ENCODE data around the gene ZNF211.

DNA sequence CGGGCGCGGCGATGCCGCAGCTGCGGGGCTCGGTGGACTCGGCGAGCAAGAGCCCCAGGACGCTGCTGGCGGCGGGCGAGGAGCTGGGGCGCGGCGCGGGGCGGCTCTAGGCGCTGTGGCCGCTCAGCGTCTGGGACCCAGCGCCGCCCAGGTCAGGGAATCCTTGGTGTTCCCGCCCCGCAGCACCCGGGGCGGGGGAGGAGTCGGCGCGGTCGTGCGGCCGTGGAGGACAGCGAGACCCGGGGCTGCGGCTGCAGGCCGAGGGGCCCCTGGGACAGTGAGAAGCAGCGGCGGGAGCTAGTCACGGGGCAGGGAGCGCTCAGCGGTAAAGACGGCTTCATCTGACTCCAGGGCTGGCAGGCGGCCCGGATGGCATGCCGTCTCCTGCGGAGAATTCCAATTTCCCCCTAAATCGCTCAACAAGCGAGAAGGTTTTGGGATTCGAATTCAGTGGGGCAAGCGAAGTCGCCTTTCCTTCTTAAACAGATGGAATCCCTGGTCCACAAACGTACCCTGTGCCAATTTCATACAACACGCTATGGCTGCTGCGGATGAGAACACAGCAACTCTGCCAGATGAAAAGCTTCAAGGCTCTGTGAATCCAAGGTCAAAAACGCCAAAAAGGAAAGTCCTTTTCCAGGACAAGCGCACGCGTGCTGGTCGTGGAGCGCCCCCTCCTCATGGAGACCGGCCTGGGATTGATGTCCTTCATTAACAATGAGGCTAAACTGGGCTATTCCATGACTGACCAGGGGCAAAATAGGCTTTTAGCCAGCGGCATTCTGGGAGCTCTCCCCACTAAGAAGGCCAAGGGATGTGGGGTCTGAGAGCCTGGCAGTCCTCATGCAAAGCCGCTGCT, 31.5 kb downstream of the ZNF211 start:
- TF ChIP-seq, protein P1, sequence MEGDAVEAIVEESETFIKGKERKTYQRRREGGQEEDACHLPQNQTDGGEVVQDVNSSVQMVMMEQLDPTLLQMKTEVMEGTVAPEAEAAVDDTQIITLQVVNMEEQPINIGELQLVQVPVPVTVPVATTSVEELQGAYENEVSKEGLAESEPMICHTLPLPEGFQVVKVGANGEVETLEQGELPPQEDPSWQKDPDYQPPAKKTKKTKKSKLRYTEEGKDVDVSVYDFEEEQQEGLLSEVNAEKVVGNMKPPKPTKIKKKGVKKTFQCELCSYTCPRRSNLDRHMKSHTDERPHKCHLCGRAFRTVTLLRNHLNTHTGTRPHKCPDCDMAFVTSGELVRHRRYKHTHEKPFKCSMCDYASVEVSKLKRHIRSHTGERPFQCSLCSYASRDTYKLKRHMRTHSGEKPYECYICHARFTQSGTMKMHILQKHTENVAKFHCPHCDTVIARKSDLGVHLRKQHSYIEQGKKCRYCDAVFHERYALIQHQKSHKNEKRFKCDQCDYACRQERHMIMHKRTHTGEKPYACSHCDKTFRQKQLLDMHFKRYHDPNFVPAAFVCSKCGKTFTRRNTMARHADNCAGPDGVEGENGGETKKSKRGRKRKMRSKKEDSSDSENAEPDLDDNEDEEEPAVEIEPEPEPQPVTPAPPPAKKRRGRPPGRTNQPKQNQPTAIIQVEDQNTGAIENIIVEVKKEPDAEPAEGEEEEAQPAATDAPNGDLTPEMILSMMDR (IDR thresholded peaks at IDR 0.05; ENCODE audit: low read length), result no peak
- TF ChIP-seq EZH2 (IDR thresholded peaks at IDR 0.05; ENCODE audit: borderline replicate concordance, low read length), result no peak
